ENCODE measurements around the gene PIEZO2. TPM values are rescaled to one million over a fixed set of nuclear protein-coding genes. Genes with fewer than 3 reads are reported as not detected.

Gene PIEZO2
- polyA plus RNA-seq, 1 donor (not counting 4 experiments of a cell fraction or from before 2014, with no cell fraction given), result not detected

- Histone ChIP-seq H3K4me2 (ENCODE audit: control insufficient read depth, extremely low read depth, insufficient read depth, low read depth, low read length) (no peak overlapping the region), H3K4me3 (ENCODE audit: control insufficient read depth in 2 of 3, extremely low read depth in 1 of 3, insufficient read depth in 2 of 3, low read depth in 1 of 3, low read length in 3 of 3) (no peak overlapping the region), H4K20me1 (ENCODE audit: control insufficient read depth, extremely low read depth, insufficient read depth, low read length) (no peaks in the 10 kb centered on the region), H2AFZ (ENCODE audit: control insufficient read depth, low read length) (no peak overlapping the region), H3K27ac (ENCODE audit: control insufficient read depth, insufficient read depth, low read length) (no peak overlapping the region), H3K9me3 (ENCODE audit: control insufficient read depth, low read depth, low read length) (no peaks in the 10 kb centered on the region), H3K4me1 (ENCODE audit: control insufficient read depth, extremely low read depth, insufficient read depth, low read length) (no peaks in the 10 kb centered on the region), H3K9ac (ENCODE audit: control insufficient read depth, extremely low read depth, insufficient read depth, low read length) (no peak overlapping the region), H3K36me3 (ENCODE audit: control insufficient read depth in 2 of 2, extremely low read depth in 1 of 2, insufficient read depth in 2 of 2, low read length in 2 of 2) (no peaks in the 10 kb centered on the region), H3K9me1 (ENCODE audit: control insufficient read depth, extremely low read depth, insufficient read depth, low read length) (no peaks in the 10 kb centered on the region), H3K79me2 (ENCODE audit: control insufficient read depth, insufficient read depth, low read length) (no peaks in the 10 kb centered on the region), H3K27me3 (ENCODE audit: control insufficient read depth, extremely low read depth, insufficient read depth, low read length) (peaks cover 42% of the 10 kb centered on the region)
- DNase-seq (ENCODE audit: low read depth, low spot score) (no peak), FAIRE-seq (no peak)
- dilution Hi-C loops (cut with MboI; ENCODE audit: extremely low pct_ligation_motif_present, low sequenced_read_pairs), result no loop called here
- TF ChIP-seq CTCF (optimal IDR thresholded peaks at IDR 0.05 in 1 of 3, IDR thresholded peaks at IDR 0.05 in 1 of 3, conservative IDR thresholded peaks at IDR 0.05 in 1 of 3; ENCODE audit: extremely low read depth in 1 of 3, insufficient read depth in 2 of 3, low read length in 3 of 3), result no peak
- TF ChIP-seq EZH2 (IDR thresholded peaks at IDR 0.05; ENCODE audit: low read length), result no peak
Measured at GRCh38 chr18:11146238-11146946, 3.0 kb downstream of the PIEZO2 start.

- Histone ChIP-seq H3K27ac (ENCODE audit: control insufficient read depth, insufficient read depth, low read length) (no peak overlapping the region), H3K27me3 (ENCODE audit: control insufficient read depth, extremely low read depth, insufficient read depth, low read length) (peaks cover 42% of the 10 kb centered on the region), H3K9ac (ENCODE audit: control insufficient read depth, extremely low read depth, insufficient read depth, low read length) (no peak overlapping the region), H3K9me3 (ENCODE audit: control insufficient read depth, low read depth, low read length) (no peaks in the 10 kb centered on the region), H3K4me2 (ENCODE audit: control insufficient read depth, extremely low read depth, insufficient read depth, low read depth, low read length) (no peak overlapping the region), H3K79me2 (ENCODE audit: control insufficient read depth, insufficient read depth, low read length) (no peaks in the 10 kb centered on the region), H3K9me1 (ENCODE audit: control insufficient read depth, extremely low read depth, insufficient read depth, low read length) (no peaks in the 10 kb centered on the region), H3K36me3 (ENCODE audit: control insufficient read depth in 2 of 2, extremely low read depth in 1 of 2, insufficient read depth in 2 of 2, low read length in 2 of 2) (no peaks in the 10 kb centered on the region), H3K4me1 (ENCODE audit: control insufficient read depth, extremely low read depth, insufficient read depth, low read length) (no peaks in the 10 kb centered on the region), H3K4me3 (ENCODE audit: control insufficient read depth in 2 of 3, extremely low read depth in 1 of 3, insufficient read depth in 2 of 3, low read depth in 1 of 3, low read length in 3 of 3) (no peak overlapping the region), H2AFZ (ENCODE audit: control insufficient read depth, low read length) (no peak overlapping the region), H4K20me1 (ENCODE audit: control insufficient read depth, extremely low read depth, insufficient read depth, low read length) (no peaks in the 10 kb centered on the region)
- DNase-seq (ENCODE audit: low read depth, low spot score) (no peak), FAIRE-seq (no peak)
- no peak for TF ChIP-seq EZH2 (IDR thresholded peaks at IDR 0.05; ENCODE audit: low read length)
- dilution Hi-C loops (cut with MboI; ENCODE audit: extremely low pct_ligation_motif_present, low sequenced_read_pairs), result no loop called here
Measured at GRCh38 chr18:11145413-11146191, 3.8 kb downstream of the PIEZO2 start.

Data from keratinocyte (primary cell).